Neuronal stem cell (in vitro differentiated cells): ENCODE measurements around the gene KCNJ5.

ENCODE experiments used
- DNase-seq: peaks from one replicate; pipeline ENCODE4 v3.0.0-alpha.2; 2013; ENCODE audit warnings: low spot score
- H2AFZ ChIP-seq: one replicate; pipeline ENCODE4 v1.6.1; 2013; ENCODE audit warnings: mild to moderate bottlenecking, low read length, inconsistent platforms
- H2AK5ac ChIP-seq: 2 replicates; pipeline ENCODE4 v1.6.1; 2013; ENCODE audit warnings: low read depth, mild to moderate bottlenecking, inconsistent platforms, low read length, moderate library complexity, mixed read lengths
- H2BK120ac ChIP-seq: 2 replicates; pipeline ENCODE4 v1.6.1; 2013; ENCODE audit warnings: low read depth, mild to moderate bottlenecking, inconsistent platforms, low read length, moderate library complexity, mixed read lengths
- H2BK12ac ChIP-seq: one replicate; pipeline ENCODE4 v1.6.1; 2013; ENCODE audit warnings: low read length, inconsistent platforms
- H2BK15ac ChIP-seq: 2 replicates; pipeline ENCODE4 v1.6.1; 2013; ENCODE audit warnings: mild to moderate bottlenecking, low read length, inconsistent platforms, mixed read lengths
- H2BK5ac ChIP-seq: one replicate; pipeline ENCODE4 v1.6.1; 2013; ENCODE audit warnings: inconsistent platforms, mild to moderate bottlenecking, low read length, moderate library complexity
- H3K14ac ChIP-seq: one replicate; pipeline ENCODE4 v1.6.1; 2013; ENCODE audit warnings: low read length, inconsistent platforms
- H3K18ac ChIP-seq: 2 replicates; pipeline ENCODE4 v1.6.1; 2013; ENCODE audit warnings: low read length, inconsistent platforms
- H3K23ac ChIP-seq: 2 replicates; pipeline ENCODE4 v1.6.1; 2013; ENCODE audit warnings: low read depth, mild to moderate bottlenecking, mixed read lengths, low read length, inconsistent platforms; ENCODE audit not compliant: poor library complexity
- H3K27ac ChIP-seq: replicated peaks from 3 replicates; pipeline ENCODE4 v1.5.1; 2013; ENCODE audit warnings: low read length, inconsistent platforms
- H3K27me3 ChIP-seq, 3 experiments: 2 replicates each; pipeline ENCODE4 v1.6.1; 2013; ENCODE audit warnings: low read length in 3 of 3, mild to moderate bottlenecking in 2 of 3, inconsistent platforms in 1 of 3, low read depth in 1 of 3, mixed read lengths in 1 of 3, moderate library complexity in 1 of 3; ENCODE audit not compliant: control insufficient read depth in 3 of 3, insufficient read depth in 3 of 3
- H3K36me3 ChIP-seq, 2 donors: replicated peaks in 1 of 2; 2 replicates each; pipeline ENCODE4 v1.6.1; 2013; ENCODE audit warnings: low read length in 2 of 2; ENCODE audit not compliant: control insufficient read depth in 2 of 2, insufficient read depth in 2 of 2
- H3K4ac ChIP-seq: 2 replicates; pipeline ENCODE4 v1.6.1; 2013; ENCODE audit warnings: inconsistent platforms, mild to moderate bottlenecking, low read length, moderate library complexity
- H3K4me1 ChIP-seq, 2 donors: 1 replicate in 1 of 2; 2 replicates in 1 of 2; pipeline ENCODE4 v1.6.1; 2013; ENCODE audit warnings: low read length in 2 of 2, low read depth in 1 of 2; ENCODE audit not compliant: control insufficient read depth in 2 of 2, insufficient read depth in 1 of 2
- H3K4me2 ChIP-seq: one replicate; pipeline ENCODE4 v1.6.1; 2013; ENCODE audit warnings: mild to moderate bottlenecking, low read length, inconsistent platforms; ENCODE audit not compliant: insufficient read depth, poor library complexity, severe bottlenecking
- H3K4me3 ChIP-seq, 2 donors: 2 replicates each; pipeline ENCODE4 v1.5.1; 2013; ENCODE audit warnings: low read length in 2 of 2, mild to moderate bottlenecking in 2 of 2, inconsistent platforms in 1 of 2, moderate library complexity in 1 of 2
- H3K79me1 ChIP-seq: one replicate; pipeline ENCODE4 v1.6.1; 2013; ENCODE audit warnings: low read depth, mild to moderate bottlenecking, inconsistent platforms, low read length, moderate library complexity
- H3K9ac ChIP-seq: one replicate; pipeline ENCODE4 v1.6.1; 2013; ENCODE audit warnings: mild to moderate bottlenecking, low read depth, low read length, inconsistent platforms; ENCODE audit not compliant: poor library complexity
- H3K9me3 ChIP-seq, 2 donors: replicated peaks in 1 of 2; 2 replicates each; pipeline versions ENCODE3 to v1.6.1; 2013; ENCODE audit warnings: low read length in 2 of 2, mild to moderate bottlenecking in 2 of 2, inconsistent platforms in 1 of 2, low read depth in 1 of 2, mixed read lengths in 1 of 2, moderate library complexity in 1 of 2; ENCODE audit not compliant: control insufficient read depth in 2 of 2, insufficient read depth in 1 of 2
- H4K8ac ChIP-seq: one replicate; pipeline ENCODE4 v1.6.1; 2013; ENCODE audit warnings: low read depth, mild to moderate bottlenecking, inconsistent platforms, low read length, moderate library complexity
- H4K91ac ChIP-seq: one replicate; pipeline ENCODE4 v1.6.1; 2013; ENCODE audit warnings: low read length, low read depth, mild to moderate bottlenecking, inconsistent platforms; ENCODE audit not compliant: poor library complexity
- WGBS, 2 donors: extraction: QIAGEN DNeasy Blood & Tissue Kit; methylation state at CpG; one replicate each; pipeline ENCODE4 v1.1.7; 2013; ENCODE audit warnings: missing lambda C conversion rate in 2 of 2, mixed read lengths in 1 of 2; ENCODE audit not compliant: insufficient read length in 2 of 2, insufficient replicate concordance in 1 of 2; ENCODE audit errors: extremely low coverage in 2 of 2; 5-methylcytosine and 5-hydroxymethylcytosine counted together

The KCNJ5 gene

GRCh38 chr11:128911701-128912100 is 20.5 kb downstream of the KCNJ5 start:
- no peak overlapping the region for H3K18ac ChIP-seq
- H3K36me3 ChIP-seq: no peaks in the 10 kb centered on the region
- DNase-seq: no peak
- H3K27me3 ChIP-seq: peaks cover 0 to 6% (median 2%) of the 10 kb centered on the region in 3 experiments
- no peak overlapping the region for H3K9ac ChIP-seq
- no peak overlapping the region for H2AK5ac ChIP-seq
- H3K9me3 ChIP-seq: peaks cover 0 to 7% of the 10 kb centered on the region in 2 donors
- no peak overlapping the region for H3K4me2 ChIP-seq
- no peak overlapping the region for H4K8ac ChIP-seq
- no peak overlapping the region for H4K91ac ChIP-seq
- no CpG with 5 or more reads among the region's 18 CpGs for WGBS, 2 donors
- H3K79me1 ChIP-seq: no peaks in the 10 kb centered on the region
- H2AFZ ChIP-seq: no peak overlapping the region
- H2BK15ac ChIP-seq: no peak overlapping the region
- no peak overlapping the region for H3K23ac ChIP-seq
- no peak overlapping the region for H2BK5ac ChIP-seq
- H3K4me3 ChIP-seq: peak overlapping the region in 1 of 2 donors; percentile 13
- H3K14ac ChIP-seq: no peak overlapping the region
- no peak overlapping the region for H3K4ac ChIP-seq
- H3K27ac ChIP-seq: no peak overlapping the region
- H2BK120ac ChIP-seq: no peak overlapping the region
- no peak overlapping the region for H2BK12ac ChIP-seq
- peaks cover 0 to 2% of the 10 kb centered on the region in 2 donors for H3K4me1 ChIP-seq

DNA sequence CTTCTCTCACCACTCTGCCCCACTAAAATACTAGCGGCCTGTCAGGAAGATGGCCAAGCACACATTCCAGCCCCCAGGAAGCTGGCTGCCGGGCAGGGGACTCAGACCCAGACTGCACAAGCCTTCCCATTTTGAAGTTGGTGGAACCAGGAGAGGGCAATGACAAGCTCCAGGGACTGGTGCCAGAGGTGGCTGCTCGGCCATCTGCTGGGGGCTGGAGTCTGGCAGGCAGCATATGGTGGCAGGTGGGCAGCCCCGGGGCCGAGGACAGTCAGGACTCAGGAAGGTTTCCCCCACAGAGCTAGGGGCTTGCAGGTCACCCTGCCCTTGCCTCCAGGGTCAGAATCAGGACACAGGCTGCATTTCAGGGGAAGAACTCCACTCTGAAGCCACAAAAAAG is 22.6 kb downstream of the KCNJ5 start:
- H3K4me1 ChIP-seq: peaks cover 0 to 5% of the 10 kb centered on the region in 2 donors
- no peak for DNase-seq
- peak overlapping the region; percentile 27 for H2BK15ac ChIP-seq
- H4K8ac ChIP-seq: no peak overlapping the region
- peak overlapping the region; percentile 67 for H3K18ac ChIP-seq
- no CpG with 5 or more reads among the region's 5 CpGs for WGBS, 2 donors
- H3K4ac ChIP-seq: no peak overlapping the region
- no peaks in the 10 kb centered on the region for H3K36me3 ChIP-seq
- no peak overlapping the region for H3K14ac ChIP-seq
- H3K27ac ChIP-seq: no peak overlapping the region
- no peak overlapping the region for H2BK5ac ChIP-seq
- no peaks in the 10 kb centered on the region for H3K79me1 ChIP-seq
- no peak overlapping the region for H2AK5ac ChIP-seq
- H3K9me3 ChIP-seq: peaks cover 0 to 6% of the 10 kb centered on the region in 2 donors
- H3K4me3 ChIP-seq: no peak overlapping the region
- no peak overlapping the region for H3K9ac ChIP-seq
- no peak overlapping the region for H2BK120ac ChIP-seq
- H2AFZ ChIP-seq: no peak overlapping the region
- H3K27me3 ChIP-seq: peaks cover 0 to 7% (median 0%) of the 10 kb centered on the region in 3 experiments
- H4K91ac ChIP-seq: no peak overlapping the region
- H3K23ac ChIP-seq: no peak overlapping the region
- H3K4me2 ChIP-seq: no peak overlapping the region
- H2BK12ac ChIP-seq: no peak overlapping the region

- no CpG with 5 or more reads among the region's 18 CpGs for WGBS, 2 donors
- no peak overlapping the region for H2BK5ac ChIP-seq
Observed at GRCh38 chr11:128914216-128915148, 23.3 kb downstream of the KCNJ5 start.

GRCh38 chr11:128915149-128915521 is 24.0 kb downstream of the KCNJ5 start:
- Histone ChIP-seq H3K9ac (no peak overlapping the region), H3K36me3 (no peaks in the 10 kb centered on the region), H4K91ac (no peak overlapping the region), H3K27ac (no peak overlapping the region), H3K18ac (no peak overlapping the region), H3K23ac (no peak overlapping the region), H4K8ac (no peak overlapping the region), H2BK5ac (no peak overlapping the region), H2BK12ac (no peak overlapping the region), H3K4me3 (no peak overlapping the region), H3K79me1 (no peaks in the 10 kb centered on the region), H3K4ac (no peak overlapping the region), H3K27me3 (peaks cover 0 to 13% (median 0%) of the 10 kb centered on the region in 3 experiments), H2AFZ (no peak overlapping the region), H3K14ac (no peak overlapping the region), H2BK15ac (no peak overlapping the region), H2BK120ac (no peak overlapping the region), H3K4me1 (peaks cover 0 to 5% of the 10 kb centered on the region in 2 donors), H3K9me3 (peaks cover 0 to 6% of the 10 kb centered on the region in 2 donors), H2AK5ac (no peak overlapping the region), H3K4me2 (no peak overlapping the region)
- no peak for DNase-seq
- no CpG with 5 or more reads among the region's 6 CpGs for WGBS, 2 donors

More at GRCh38 chr11:128914216-128915148, 23.3 kb downstream of the KCNJ5 start:
- Histone ChIP-seq H3K4ac (no peak overlapping the region), H2AFZ (no peak overlapping the region), H3K4me2 (no peak overlapping the region), H3K18ac (peak overlapping the region; percentile 76), H4K8ac (no peak overlapping the region), H4K91ac (no peak overlapping the region), H2BK120ac (no peak overlapping the region), H3K14ac (peak overlapping the region; percentile 84), H3K27ac (no peak overlapping the region), H3K9ac (peak overlapping the region; percentile 0), H3K4me3 (no peak overlapping the region), H3K9me3 (peaks cover 0 to 6% of the 10 kb centered on the region in 2 donors), H2BK12ac (no peak overlapping the region), H3K79me1 (no peaks in the 10 kb centered on the region), H3K4me1 (peaks cover 0 to 5% of the 10 kb centered on the region in 2 donors), H2AK5ac (peak overlapping the region; percentile 34), H3K36me3 (no peaks in the 10 kb centered on the region), H3K27me3 (peaks cover 0 to 10% (median 0%) of the 10 kb centered on the region in 3 experiments), H3K23ac (peak overlapping the region; percentile 39), H2BK15ac (no peak overlapping the region)
- no peak for DNase-seq
